Measurements from ENCODE around the gene SENP5. TPM values are rescaled to one million over a fixed set of nuclear protein-coding genes. Genes with fewer than 3 reads are reported as not detected.

The SENP5 gene
- total RNA-seq, 2 experiments from 2014 or later: 62.7 to 64.7 TPM

- Histone ChIP-seq H3K27me3 (ENCODE audit: control insufficient read depth in 1 of 2, insufficient read depth in 2 of 2, low read length in 2 of 2) (no peaks in the 10 kb centered on the region), H3K27ac (ENCODE audit: low read depth in 1 of 2, low read length in 2 of 2) (no peak overlapping the region), H3K4me3 (ENCODE audit: low read length) (no peak overlapping the region), H3K9me3 (ENCODE audit: control insufficient read depth in 1 of 2, insufficient read depth in 1 of 2, low read length in 2 of 2) (no peaks in the 10 kb centered on the region), H3K36me3 (ENCODE audit: insufficient read depth, low read length) (peaks cover 75% of the 10 kb centered on the region), H3K4me1 (ENCODE audit: insufficient read depth, low read length) (no peaks in the 10 kb centered on the region)
- Mint-ChIP-seq H3K4me3 (no peak overlapping the region), H3K9me3 (no peaks in the 10 kb centered on the region), H3K4me1 (ENCODE audit: low read depth) (no peaks in the 10 kb centered on the region), H3K27me3 (no peaks in the 10 kb centered on the region), H3K36me3 (ENCODE audit: low read depth) (peaks cover 96% of the 10 kb centered on the region), H3K27ac (no peak overlapping the region)
- ChIA-PET POLR2A (interaction anchor here (1.8 kb wide), 1 partner anchor 8 kb away, joined by 4 read pairs; no protein-coding TSS in a partner anchor), CTCF (interaction anchor here (0.7 kb wide), 1 partner anchor 303 kb away, joined by 3 read pairs; no protein-coding TSS in a partner anchor)
- no peak for ATAC-seq (ENCODE audit: poor library complexity)
- no peak for DNase-seq
- intact Hi-C loops (cut with DNase I, micrococcal nuclease): no loop called here
- TF ChIP-seq, protein P1, sequence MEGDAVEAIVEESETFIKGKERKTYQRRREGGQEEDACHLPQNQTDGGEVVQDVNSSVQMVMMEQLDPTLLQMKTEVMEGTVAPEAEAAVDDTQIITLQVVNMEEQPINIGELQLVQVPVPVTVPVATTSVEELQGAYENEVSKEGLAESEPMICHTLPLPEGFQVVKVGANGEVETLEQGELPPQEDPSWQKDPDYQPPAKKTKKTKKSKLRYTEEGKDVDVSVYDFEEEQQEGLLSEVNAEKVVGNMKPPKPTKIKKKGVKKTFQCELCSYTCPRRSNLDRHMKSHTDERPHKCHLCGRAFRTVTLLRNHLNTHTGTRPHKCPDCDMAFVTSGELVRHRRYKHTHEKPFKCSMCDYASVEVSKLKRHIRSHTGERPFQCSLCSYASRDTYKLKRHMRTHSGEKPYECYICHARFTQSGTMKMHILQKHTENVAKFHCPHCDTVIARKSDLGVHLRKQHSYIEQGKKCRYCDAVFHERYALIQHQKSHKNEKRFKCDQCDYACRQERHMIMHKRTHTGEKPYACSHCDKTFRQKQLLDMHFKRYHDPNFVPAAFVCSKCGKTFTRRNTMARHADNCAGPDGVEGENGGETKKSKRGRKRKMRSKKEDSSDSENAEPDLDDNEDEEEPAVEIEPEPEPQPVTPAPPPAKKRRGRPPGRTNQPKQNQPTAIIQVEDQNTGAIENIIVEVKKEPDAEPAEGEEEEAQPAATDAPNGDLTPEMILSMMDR (IDR thresholded peaks at IDR 0.05): no peak
These were observed 64.9 kb downstream of the SENP5 start for GRCh38 chr3:196932600-196932999.

DNA sequence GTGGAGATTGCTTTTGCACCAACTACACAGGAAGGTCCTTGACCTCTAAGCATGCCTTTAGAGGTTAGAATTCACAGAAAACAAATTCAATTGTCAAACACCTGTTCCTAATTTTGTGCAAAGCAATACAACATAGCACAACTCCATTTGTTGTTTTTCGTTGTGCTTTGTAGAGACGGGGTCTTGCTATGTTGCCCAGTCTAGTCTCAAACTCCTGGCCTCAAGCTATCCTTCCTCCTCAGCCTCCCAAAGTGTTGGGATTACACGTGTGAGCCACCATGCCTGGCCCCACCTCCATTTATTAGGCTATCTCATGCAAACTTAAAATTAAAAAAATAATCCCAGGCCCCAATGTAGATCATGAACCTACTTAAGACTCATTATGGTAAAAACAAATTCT is 68.6 kb downstream of the SENP5 start:
- Histone ChIP-seq H3K4me3 (ENCODE audit: low read length) (no peak overlapping the region), H3K27ac (ENCODE audit: low read depth in 1 of 2, low read length in 2 of 2) (no peak overlapping the region), H3K27me3 (ENCODE audit: control insufficient read depth in 1 of 2, insufficient read depth in 2 of 2, low read length in 2 of 2) (no peaks in the 10 kb centered on the region), H3K4me1 (ENCODE audit: insufficient read depth, low read length) (peaks cover 8% of the 10 kb centered on the region), H3K9me3 (ENCODE audit: control insufficient read depth in 1 of 2, insufficient read depth in 1 of 2, low read length in 2 of 2) (no peaks in the 10 kb centered on the region), H3K36me3 (ENCODE audit: insufficient read depth, low read length) (peaks cover 80% of the 10 kb centered on the region)
- ChIA-PET POLR2A (no interaction called here), CTCF (no interaction called here)
- TF ChIP-seq, protein P1 (IDR thresholded peaks at IDR 0.05): no peak
- no peaks in the 10 kb centered on the region for H3K9me3 Mint-ChIP-seq
- no peak for ATAC-seq (ENCODE audit: poor library complexity)
- no peak overlapping the region for H3K4me3 Mint-ChIP-seq
- no peak overlapping the region for H3K27ac Mint-ChIP-seq
- peaks cover 19% of the 10 kb centered on the region for H3K4me1 Mint-ChIP-seq (ENCODE audit: low read depth)
- peaks cover 86% of the 10 kb centered on the region for H3K36me3 Mint-ChIP-seq (ENCODE audit: low read depth)
- intact Hi-C loops (cut with DNase I, micrococcal nuclease): no loop called here
- no peak for DNase-seq
- H3K27me3 Mint-ChIP-seq: no peaks in the 10 kb centered on the region

DNA sequence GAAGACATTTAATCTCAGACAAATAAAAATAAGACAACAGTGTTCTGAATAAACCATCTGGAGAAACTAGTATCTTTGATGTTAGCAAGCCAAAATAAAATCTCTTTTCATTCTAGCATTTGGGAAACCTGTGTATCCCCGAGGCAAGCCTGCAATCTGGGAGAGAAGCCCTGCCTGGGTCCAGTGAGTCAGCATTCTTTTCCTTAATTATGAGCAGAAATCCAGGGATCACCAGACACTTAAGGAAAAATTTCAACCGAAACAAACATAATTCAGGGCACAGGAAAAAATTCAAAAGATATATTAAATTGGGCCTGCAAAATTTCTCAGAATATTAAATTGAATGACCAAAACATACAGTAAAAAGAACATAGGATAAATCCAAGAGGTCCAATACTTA is 70.4 kb downstream of the SENP5 start:
- no peak for ATAC-seq (ENCODE audit: poor library complexity)
- Histone ChIP-seq H3K4me3 (ENCODE audit: low read length) (no peak overlapping the region), H3K27ac (ENCODE audit: low read depth in 1 of 2, low read length in 2 of 2) (no peak overlapping the region), H3K9me3 (ENCODE audit: control insufficient read depth in 1 of 2, insufficient read depth in 1 of 2, low read length in 2 of 2) (no peaks in the 10 kb centered on the region), H3K27me3 (ENCODE audit: control insufficient read depth in 1 of 2, insufficient read depth in 2 of 2, low read length in 2 of 2) (no peaks in the 10 kb centered on the region), H3K4me1 (ENCODE audit: insufficient read depth, low read length) (peaks cover 16% of the 10 kb centered on the region), H3K36me3 (ENCODE audit: insufficient read depth, low read length) (peaks cover 67% of the 10 kb centered on the region)
- DNase-seq: no peak
- intact Hi-C loops (cut with DNase I, micrococcal nuclease): no loop called here
- Mint-ChIP-seq H3K9me3 (no peaks in the 10 kb centered on the region), H3K27ac (no peak overlapping the region), H3K4me3 (no peak overlapping the region), H3K36me3 (ENCODE audit: low read depth) (peaks cover 83% of the 10 kb centered on the region), H3K27me3 (no peaks in the 10 kb centered on the region), H3K4me1 (ENCODE audit: low read depth) (peaks cover 33% of the 10 kb centered on the region)
- CTCF ChIA-PET: no interaction called here
- POLR2A ChIA-PET: no interaction called here
- TF ChIP-seq, protein P1 (IDR thresholded peaks at IDR 0.05): no peak
